Spinal cord (tissue), 10 donors: ENCODE measurements around the gene CLCNKA. TPM values are rescaled to one million over a fixed set of nuclear protein-coding genes. Genes with fewer than 3 reads are reported as not detected.
"Not testable (repeated sequence)": the region's sequence is repeated elsewhere in the genome, so short reads cannot be mapped to it uniquely, and the experiment has no call there.

Experiments
- DNase-seq, 6 donors: peaks; one replicate each; pipeline versions ENCODE4 v3.0.0 to v3.0.0-alpha.2; 2013 to 2015; ENCODE audit warnings: low spot score in 6 of 6, low read depth in 4 of 6
- H3K27ac ChIP-seq: one replicate; pipeline ENCODE4 v1.5.1; 2013; ENCODE audit warnings: low read depth, low read length, control low read depth
- H3K27me3 ChIP-seq: one replicate; pipeline ENCODE4 v1.6.1; 2013; ENCODE audit warnings: low read length; ENCODE audit not compliant: control insufficient read depth, insufficient read depth
- H3K36me3 ChIP-seq: one replicate; pipeline ENCODE4 v1.6.1; 2013; ENCODE audit warnings: low read length; ENCODE audit not compliant: control insufficient read depth, insufficient read depth
- H3K4me1 ChIP-seq: one replicate; pipeline ENCODE4 v1.6.1; 2013; ENCODE audit warnings: low read length; ENCODE audit not compliant: control insufficient read depth, insufficient read depth
- H3K4me3 ChIP-seq: one replicate; pipeline ENCODE4 v1.5.1; 2013; ENCODE audit warnings: low read depth, low read length, control low read depth
- H3K9me3 ChIP-seq: one replicate; pipeline ENCODE4 v1.6.1; 2013; ENCODE audit warnings: low read length; ENCODE audit not compliant: control insufficient read depth, insufficient read depth
- WGBS: methylation state at CpG from one replicate; pipeline ENCODE4 v1.1.5; 2013; ENCODE audit warnings: missing lambda C conversion rate; ENCODE audit not compliant: insufficient coverage; 5-methylcytosine and 5-hydroxymethylcytosine counted together
- polyA plus RNA-seq, 2 donors: library from polyadenylated mRNA; unstranded; fragments of 120-200 nt; gene quantifications; one replicate each; pipeline ENCODE4 v1.2.1, GENCODE V29; 2013; ENCODE audit not compliant: insufficient read length in 2 of 2
- total RNA-seq, 2 donors: library from RNA; depleted of rRNA in 1 of 2; stranded (reverse); fragments of 120-200 nt in 1 of 2; fragments of >200 nt in 1 of 2; gene quantifications; one replicate each; pipeline versions ENCODE4 v1.2.3 to v1.2.4, GENCODE V29; 2013 to 2014
- donor health status: healthy.

CLCNKA gene
- total and polyA plus RNA-seq, 4 donors, result 0.10 to 1.8 (median 1.0) TPM; not detected in 1

- H3K27ac ChIP-seq, H3K4me3 ChIP-seq, H3K9me3 ChIP-seq, H3K36me3 ChIP-seq, H3K27me3 ChIP-seq, H3K4me1 ChIP-seq, DNase-seq: not testable (repeated sequence)
- 41% methylated on average over 7 of the region's 7 CpGs for WGBS
Measured at GRCh38 chr1:16033103-16033632, 11.3 kb downstream of the CLCNKA start.

GRCh38 chr1:16036461-16036860 lies 14.6 kb downstream of the CLCNKA start:
- DNase-seq, H3K4me1 ChIP-seq, H3K27me3 ChIP-seq, H3K27ac ChIP-seq, H3K9me3 ChIP-seq, H3K36me3 ChIP-seq, H3K4me3 ChIP-seq: not testable (repeated sequence)
- 74% methylated on average over 4 of the region's 11 CpGs for WGBS

GRCh38 chr1:16038620-16038912 lies 16.7 kb downstream of the CLCNKA start:
- no peak overlapping the region for H3K4me3 ChIP-seq
- 85% methylated on average over 2 of the region's 4 CpGs for WGBS
- no peaks in the 10 kb centered on the region for H3K9me3 ChIP-seq
- no peaks in the 10 kb centered on the region for H3K4me1 ChIP-seq
- no peaks in the 10 kb centered on the region for H3K27me3 ChIP-seq
- H3K36me3 ChIP-seq, result no peaks in the 10 kb centered on the region
- H3K27ac ChIP-seq, result no peak overlapping the region
- no peak for DNase-seq

- H3K27ac ChIP-seq, H3K27me3 ChIP-seq, H3K9me3 ChIP-seq, DNase-seq, H3K4me1 ChIP-seq, H3K36me3 ChIP-seq, H3K4me3 ChIP-seq: not testable (repeated sequence)
- WGBS, result 51% methylated on average over 3 of the region's 8 CpGs
Measured at GRCh38 chr1:16039871-16040270, 18.0 kb downstream of the CLCNKA start.

- Histone ChIP-seq H3K4me1 (no peaks in the 10 kb centered on the region), H3K36me3 (no peaks in the 10 kb centered on the region), H3K27me3 (no peaks in the 10 kb centered on the region), H3K27ac (no peak overlapping the region), H3K9me3 (no peaks in the 10 kb centered on the region), H3K4me3 (no peak overlapping the region)
- WGBS, result 38% methylated on average over 8 of the region's 8 CpGs
- no peak for DNase-seq
Measured at GRCh38 chr1:16041200-16041599, 19.4 kb downstream of the CLCNKA start.

GRCh38 chr1:16042096-16042495 lies 20.3 kb downstream of the CLCNKA start:
- no peaks in the 10 kb centered on the region for H3K36me3 ChIP-seq
- H3K9me3 ChIP-seq, result no peaks in the 10 kb centered on the region
- DNase-seq, result no peak
- no peak overlapping the region for H3K27ac ChIP-seq
- 72% methylated on average over 5 of the region's 9 CpGs for WGBS
- no peaks in the 10 kb centered on the region for H3K27me3 ChIP-seq
- H3K4me1 ChIP-seq, result no peaks in the 10 kb centered on the region
- H3K4me3 ChIP-seq, result no peak overlapping the region

- H3K9me3 ChIP-seq, H3K36me3 ChIP-seq, DNase-seq, H3K27me3 ChIP-seq, H3K4me3 ChIP-seq, H3K4me1 ChIP-seq, H3K27ac ChIP-seq: not testable (repeated sequence)
- 100% methylated on average over 1 of the region's 9 CpGs for WGBS
Measured at GRCh38 chr1:16042654-16043053, 20.8 kb downstream of the CLCNKA start.

- no peaks in the 10 kb centered on the region for H3K9me3 ChIP-seq
- no peaks in the 10 kb centered on the region for H3K36me3 ChIP-seq
- no peak for DNase-seq
- no peak within 1 kb of the TSS for H3K27ac ChIP-seq
- H3K4me1 ChIP-seq, result peaks cover 6% of the 10 kb centered on the region
- H3K27me3 ChIP-seq, result no peaks in the 10 kb centered on the region
- no peak within 1 kb of the TSS for H3K4me3 ChIP-seq
- WGBS, result 75% methylated on average over 6 of the region's 7 CpGs
Measured at GRCh38 chr1:16043521-16043920, 21.7 kb downstream of the CLCNKA start, which contains the start of gene CLCNKB. Gene CLCNKB (plus strand): TSS chr1:16043782. CDS start chr1:16044493, 711 bp downstream.

GRCh38 chr1:16043950-16044349 lies 22.1 kb downstream of the CLCNKA start:
- Histone ChIP-seq H3K36me3 (no peaks in the 10 kb centered on the region), H3K4me3 (no peak overlapping the region), H3K9me3 (no peaks in the 10 kb centered on the region), H3K27me3 (peaks cover 3% of the 10 kb centered on the region), H3K27ac (no peak overlapping the region), H3K4me1 (peaks cover 10% of the 10 kb centered on the region)
- WGBS, result 78% methylated on average over 3 of the region's 5 CpGs
- DNase-seq, result no peak

- DNase-seq, result no peak
- no peaks in the 10 kb centered on the region for H3K36me3 ChIP-seq
Measured at GRCh38 chr1:16046842-16047241, 25.0 kb downstream of the CLCNKA start.

More at GRCh38 chr1:16046842-16047241, 25.0 kb downstream of the CLCNKA start:
- H3K4me1 ChIP-seq, result peaks cover 14% of the 10 kb centered on the region
- H3K27me3 ChIP-seq, result peaks cover 3% of the 10 kb centered on the region
- no peak overlapping the region for H3K4me3 ChIP-seq
- H3K9me3 ChIP-seq, result no peaks in the 10 kb centered on the region
- no peak overlapping the region for H3K27ac ChIP-seq
- 56% methylated on average over 7 of the region's 7 CpGs for WGBS
